HG02588 (cell line): ENCODE data around the gene INTS7.
"Not testable (repeated sequence)": the region's sequence is repeated elsewhere in the genome, so short reads cannot be mapped to it uniquely, and the experiment has no call there.

Experiments used
- ATAC-seq: cut with Tn5 transposase; IDR thresholded peaks from one replicate; pipeline ENCODE4 v1.9.1; 2021; ENCODE audit warnings: mild to moderate bottlenecking, moderate library complexity; ENCODE audit not compliant: unreplicated experiment

The INTS7 gene

GRCh38 chr1:211937422-211937821 is 97.9 kb downstream of the INTS7 start:
- not testable (repeated sequence) for ATAC-seq

DNA sequence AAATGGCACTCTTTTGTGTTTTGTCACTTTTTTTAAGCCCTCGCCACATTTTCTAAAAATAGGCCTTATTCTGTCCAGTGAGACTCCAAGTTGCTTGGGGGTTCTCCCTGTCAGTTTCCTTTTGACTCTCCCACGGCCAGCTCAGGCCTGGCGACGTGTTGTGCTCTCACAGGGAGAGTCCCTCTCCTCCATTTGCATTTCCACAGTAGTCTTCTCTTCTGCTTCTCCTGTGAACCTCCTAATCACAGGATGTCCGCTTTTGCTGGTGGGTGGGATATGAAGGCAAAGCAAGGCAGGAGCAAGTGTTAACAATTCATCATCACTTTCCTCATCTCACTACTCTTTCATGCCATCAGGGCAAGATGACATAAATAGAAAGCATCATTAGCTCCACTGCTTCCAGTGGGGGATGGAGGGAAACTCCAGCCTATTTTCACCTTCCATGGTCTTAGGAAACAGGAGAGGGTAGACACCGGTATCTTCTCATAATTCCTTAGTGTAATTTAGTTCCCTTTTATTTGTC is 99.8 kb downstream of the INTS7 start:
- ATAC-seq, result peak; percentile 81

GRCh38 chr1:211933946-211934714 is 101.2 kb downstream of the INTS7 start:
- no peak for ATAC-seq

GRCh38 chr1:211932933-211933254 is 102.5 kb downstream of the INTS7 start:
- ATAC-seq, result no peak

DNA sequence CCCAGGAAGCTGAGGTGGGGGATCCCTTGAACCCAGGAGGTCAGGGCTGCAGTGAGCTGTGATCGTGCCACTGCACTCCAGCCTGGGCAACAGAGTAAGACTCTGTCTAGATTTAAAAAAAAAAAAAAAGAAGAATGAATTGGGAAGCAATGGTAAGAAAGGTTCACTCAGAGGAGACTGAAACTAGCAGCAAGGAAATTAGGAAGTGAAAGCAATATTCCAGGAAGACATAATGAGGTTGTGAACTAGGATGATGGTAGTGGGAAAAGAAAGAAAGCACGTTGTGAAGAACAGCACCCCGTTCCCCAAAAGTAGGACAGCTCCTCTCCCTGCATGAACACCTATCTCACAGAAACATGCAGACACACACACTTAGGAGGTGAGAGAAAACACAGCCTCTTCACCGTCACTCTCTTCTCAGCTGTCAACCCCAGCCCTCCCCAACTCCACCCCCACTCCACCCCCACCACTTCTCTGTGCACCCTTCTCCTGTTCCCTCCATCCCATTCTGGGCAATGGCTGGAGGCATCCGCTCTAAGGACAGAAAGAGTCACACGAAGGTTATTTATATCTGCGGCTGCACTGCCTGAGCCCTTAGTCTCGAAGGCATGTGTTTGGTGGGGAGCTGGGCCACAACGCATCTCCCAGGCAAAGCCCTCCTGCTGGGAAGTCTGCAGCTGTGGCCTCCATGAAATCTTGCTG is 103.0 kb downstream of the INTS7 start:
- ATAC-seq, result no peak

DNA sequence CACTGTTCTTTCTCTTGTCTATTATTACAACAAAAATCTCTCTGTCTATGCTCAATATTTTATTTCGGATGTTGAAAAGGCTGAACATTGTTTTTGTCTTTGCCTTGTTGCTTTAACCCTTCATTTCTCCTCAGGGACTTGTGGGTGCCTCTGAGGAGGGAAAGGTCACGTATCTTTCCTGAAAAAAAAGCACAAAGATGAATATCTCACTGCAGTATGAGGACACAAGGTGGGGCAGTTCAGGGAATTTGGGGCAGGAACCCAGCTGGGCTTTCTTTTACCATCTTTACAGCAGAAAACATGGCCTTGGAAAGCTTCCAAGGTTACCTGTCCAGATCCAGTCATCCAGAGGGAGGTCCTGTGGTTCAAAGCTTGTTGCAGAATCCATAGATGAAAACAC is 105.7 kb downstream of the INTS7 start:
- no peak for ATAC-seq

- no peak for ATAC-seq
These were observed 106.2 kb downstream of the INTS7 start for GRCh38 chr1:211928993-211929637.

- ATAC-seq, result no peak
These were observed 107.0 kb downstream of the INTS7 start for GRCh38 chr1:211928290-211928801.

- no peak for ATAC-seq
These were observed 110.3 kb downstream of the INTS7 start for GRCh38 chr1:211925016-211925415.

DNA sequence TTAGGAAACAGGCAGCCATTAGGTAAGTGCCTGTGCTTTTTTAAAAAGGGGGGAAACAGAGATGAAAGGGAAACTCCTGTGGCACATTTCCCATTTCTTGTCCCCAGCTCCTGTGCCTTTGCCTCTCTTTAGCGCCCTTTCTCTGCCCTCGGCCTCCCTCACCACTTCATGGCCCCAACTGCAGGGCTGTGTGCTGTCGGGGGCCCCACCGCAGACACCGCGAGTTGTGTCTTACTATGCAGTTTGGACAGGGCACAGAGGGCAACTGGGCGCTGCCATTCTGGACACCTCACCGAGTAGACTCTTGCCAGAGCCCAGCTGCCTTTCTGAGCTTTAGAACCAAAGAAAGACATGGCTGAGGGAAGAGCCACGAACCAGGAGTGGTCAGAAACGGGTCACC is 111.1 kb downstream of the INTS7 start:
- ATAC-seq, result no peak

DNA sequence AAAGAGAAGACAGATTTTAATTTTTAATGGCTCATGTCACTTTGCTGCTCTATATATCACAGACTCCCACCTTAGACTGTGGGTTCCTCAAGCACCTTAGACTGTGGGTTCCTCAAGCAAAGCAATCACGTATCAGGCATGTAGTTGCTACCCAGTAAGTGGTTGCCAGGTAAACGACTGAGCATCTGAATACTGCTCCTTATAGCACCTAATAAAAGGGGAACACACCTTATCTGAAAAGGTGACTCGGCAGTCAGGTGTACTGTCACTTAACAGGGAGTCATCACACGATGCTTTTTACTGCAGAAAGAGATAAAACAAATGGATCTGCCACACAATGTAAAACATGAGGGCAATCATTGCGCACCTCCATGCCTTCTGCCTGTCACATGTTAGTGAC is 112.3 kb downstream of the INTS7 start:
- no peak for ATAC-seq

DNA sequence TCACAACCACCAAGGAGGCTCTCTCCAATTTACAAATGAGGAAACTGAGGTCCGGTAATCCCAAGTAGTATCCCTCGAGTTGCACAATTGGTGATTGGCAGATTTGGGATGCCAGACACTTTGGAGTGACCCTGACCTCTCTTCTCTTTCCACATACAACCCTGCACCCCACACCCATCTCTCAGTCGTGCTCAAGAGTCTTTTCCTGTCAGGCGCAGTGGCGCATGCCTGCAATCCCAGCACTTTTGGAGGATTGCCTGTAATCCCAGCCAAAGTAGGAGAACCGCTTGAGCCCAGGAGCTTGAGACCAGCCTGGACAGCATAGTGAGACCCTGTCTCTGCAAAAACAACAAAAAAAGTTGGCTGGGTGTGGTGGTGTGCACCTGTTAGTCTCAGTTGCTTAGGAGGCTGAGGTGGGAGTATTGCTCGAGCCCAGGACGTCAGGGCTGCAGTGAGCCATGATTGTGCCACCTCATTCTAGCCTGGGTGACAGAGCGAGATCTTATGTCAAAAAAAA is 113.7 kb downstream of the INTS7 start:
- ATAC-seq, result no peak

DNA sequence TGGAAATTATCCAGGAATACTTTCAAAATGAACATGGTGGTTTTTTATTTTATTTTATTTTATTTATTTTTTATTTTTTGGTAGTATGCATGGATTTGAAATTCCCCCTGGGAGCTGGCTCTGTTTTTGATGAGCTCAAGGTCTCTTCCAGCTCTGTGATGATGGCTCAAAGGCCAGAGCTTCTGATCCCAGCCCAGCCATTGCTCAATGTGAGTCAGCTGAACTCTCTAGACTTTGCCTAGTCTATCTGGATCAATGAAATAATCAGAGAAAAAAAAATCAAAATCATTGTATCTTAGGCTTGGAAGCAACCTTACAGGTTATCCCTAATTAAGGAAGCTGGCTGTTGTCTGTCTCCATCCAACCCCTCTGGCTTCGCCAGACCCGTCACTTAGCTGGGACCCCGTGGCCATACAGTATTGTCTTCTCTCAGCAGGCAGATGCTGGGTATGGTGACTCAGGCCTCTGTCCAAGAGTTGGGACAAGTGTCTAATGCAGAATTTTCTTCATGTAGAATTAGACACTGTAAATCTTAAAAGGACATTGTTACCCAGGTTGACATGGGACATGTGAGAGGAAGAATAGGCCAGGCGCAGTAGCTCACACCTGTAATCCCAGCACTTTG is 114.6 kb downstream of the INTS7 start:
- no peak for ATAC-seq

- ATAC-seq, result no peak
These were observed 115.2 kb downstream of the INTS7 start for GRCh38 chr1:211920141-211920572.

- no peak for ATAC-seq
These were observed 116.4 kb downstream of the INTS7 start for GRCh38 chr1:211918843-211919414.

DNA sequence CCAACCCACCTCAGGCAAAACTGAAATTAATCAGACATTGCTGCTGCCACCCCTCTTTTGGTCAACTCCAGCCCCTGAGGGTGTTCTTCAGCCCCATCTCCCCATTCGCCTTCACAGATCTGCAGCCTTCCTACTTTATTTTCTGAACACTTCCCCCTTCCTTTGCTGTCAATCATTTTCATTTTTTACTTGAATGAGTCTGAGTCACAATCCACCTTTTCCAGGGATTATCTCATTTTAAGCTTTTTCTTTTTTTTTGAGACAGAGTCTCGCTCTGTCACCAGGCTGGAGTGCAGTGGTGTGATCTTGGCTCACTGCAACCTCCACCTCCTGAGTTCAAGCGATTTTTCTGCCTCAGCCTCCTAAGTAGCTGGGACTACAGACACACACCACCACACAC is 118.9 kb downstream of the INTS7 start:
- not testable (repeated sequence) for ATAC-seq

DNA sequence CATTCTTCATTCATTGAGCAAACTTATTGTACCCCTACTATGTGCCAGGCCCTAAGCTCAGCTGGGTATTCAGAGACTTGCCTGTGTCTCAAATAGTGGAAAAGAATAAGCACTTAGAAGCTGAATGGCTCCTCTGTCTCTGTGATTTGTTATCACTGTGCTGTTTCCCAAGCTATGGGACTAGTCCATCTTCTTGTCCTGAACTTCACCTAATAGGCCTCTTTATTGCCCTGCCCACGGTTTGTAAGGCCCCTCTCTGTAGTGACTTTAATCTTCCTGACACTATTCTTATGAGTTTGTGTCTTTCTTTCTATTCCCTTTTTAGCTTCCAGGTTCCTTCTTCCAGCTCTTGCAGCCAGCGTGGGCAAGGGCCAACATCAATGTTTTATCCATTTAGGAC is 119.4 kb downstream of the INTS7 start:
- ATAC-seq, result no peak

GRCh38 chr1:211912844-211913432 is 122.4 kb downstream of the INTS7 start:
- ATAC-seq, result no peak

DNA sequence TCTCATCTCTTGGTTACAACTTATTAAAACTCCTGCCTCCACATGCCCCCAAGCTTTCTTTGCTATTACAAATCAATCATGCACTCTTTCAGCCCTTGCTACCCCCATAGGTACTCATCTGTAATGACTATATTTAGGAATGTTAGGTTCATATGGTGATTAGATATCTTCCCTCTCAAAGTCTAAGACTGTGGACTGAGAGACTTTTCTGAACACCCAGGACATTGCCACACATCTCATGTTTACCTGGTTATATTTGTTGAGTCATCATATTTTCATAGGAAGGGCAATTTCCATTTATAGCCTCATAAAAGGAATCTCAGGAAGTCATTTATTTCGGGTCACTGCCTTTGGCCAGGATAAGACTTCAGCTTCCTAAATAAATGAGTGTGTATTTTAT is 123.3 kb downstream of the INTS7 start:
- ATAC-seq, result no peak

GRCh38 chr1:211910913-211911485 is 124.4 kb downstream of the INTS7 start:
- no peak for ATAC-seq
